OCI-LY7 (cell line): ENCODE data around the gene DEPDC7.

ENCODE experiments used
- EZH2phosphoT487 ChIP-seq: fragments of 200-600 bp; sonication (generic); IDR thresholded peaks from 2 replicates; pipeline ENCODE4 v1.6.1; 2018; ENCODE audit warnings: low read depth, borderline replicate concordance, mild to moderate bottlenecking, mixed run types, antibody characterized with exemption, low read length, moderate library complexity, mixed read lengths
- TF ChIP-seq, protein P1 (sequence below): fragments of 200-600 bp; sonication (generic); conservative IDR thresholded peaks from 2 replicates; pipeline ENCODE4 v1.5.1; 2014; ENCODE audit warnings: mild to moderate bottlenecking, antibody characterized with exemption, low read length, moderate library complexity, mixed read lengths

DNA sequence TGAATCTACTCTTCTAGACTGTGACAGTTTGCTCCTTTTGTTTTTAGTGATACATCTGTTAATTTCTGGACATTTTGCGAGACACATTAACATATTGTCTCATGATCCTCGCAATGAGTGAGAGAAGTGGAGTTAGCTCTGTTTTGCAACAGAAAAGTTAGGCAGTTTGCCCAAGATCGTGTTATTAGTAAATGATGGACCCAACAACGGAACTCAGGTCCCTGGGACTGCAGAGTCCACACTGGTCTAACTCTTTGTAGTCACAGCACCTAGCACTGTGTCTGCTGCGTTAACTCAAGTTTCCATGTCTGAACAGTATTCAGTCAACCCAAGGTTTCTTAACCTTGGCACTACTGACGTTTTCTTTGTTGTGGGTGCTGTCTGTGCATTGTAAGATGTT, 3.2 kb downstream of the DEPDC7 start:
- TF ChIP-seq, protein P1, sequence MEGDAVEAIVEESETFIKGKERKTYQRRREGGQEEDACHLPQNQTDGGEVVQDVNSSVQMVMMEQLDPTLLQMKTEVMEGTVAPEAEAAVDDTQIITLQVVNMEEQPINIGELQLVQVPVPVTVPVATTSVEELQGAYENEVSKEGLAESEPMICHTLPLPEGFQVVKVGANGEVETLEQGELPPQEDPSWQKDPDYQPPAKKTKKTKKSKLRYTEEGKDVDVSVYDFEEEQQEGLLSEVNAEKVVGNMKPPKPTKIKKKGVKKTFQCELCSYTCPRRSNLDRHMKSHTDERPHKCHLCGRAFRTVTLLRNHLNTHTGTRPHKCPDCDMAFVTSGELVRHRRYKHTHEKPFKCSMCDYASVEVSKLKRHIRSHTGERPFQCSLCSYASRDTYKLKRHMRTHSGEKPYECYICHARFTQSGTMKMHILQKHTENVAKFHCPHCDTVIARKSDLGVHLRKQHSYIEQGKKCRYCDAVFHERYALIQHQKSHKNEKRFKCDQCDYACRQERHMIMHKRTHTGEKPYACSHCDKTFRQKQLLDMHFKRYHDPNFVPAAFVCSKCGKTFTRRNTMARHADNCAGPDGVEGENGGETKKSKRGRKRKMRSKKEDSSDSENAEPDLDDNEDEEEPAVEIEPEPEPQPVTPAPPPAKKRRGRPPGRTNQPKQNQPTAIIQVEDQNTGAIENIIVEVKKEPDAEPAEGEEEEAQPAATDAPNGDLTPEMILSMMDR, result no peak
- no peak for TF ChIP-seq EZH2phosphoT487
